ENCODE results near the gene HPCA.

HPCA gene

DNA sequence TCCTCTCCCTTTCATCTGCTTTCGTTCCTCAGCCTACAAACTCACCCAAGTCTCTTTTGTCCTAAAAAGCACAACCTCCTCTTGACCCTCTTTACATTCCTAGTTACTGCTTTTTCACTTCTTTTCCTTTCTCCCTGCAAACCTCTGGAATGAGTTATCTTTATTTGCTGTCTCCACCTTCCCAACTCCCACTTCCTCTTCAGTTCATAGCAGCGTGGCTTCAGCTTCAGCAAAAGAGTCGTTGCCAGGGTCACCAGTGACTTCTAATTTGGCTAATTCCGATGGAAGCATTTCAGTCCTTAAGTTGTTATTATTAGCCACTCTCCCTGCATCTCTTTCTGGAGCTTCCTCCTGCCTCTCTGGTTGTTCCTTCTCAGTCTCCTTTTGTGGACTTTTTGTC lies 21.1 kb downstream of the HPCA start:
- no peak overlapping the region for H3K4me2 ChIP-seq (ENCODE audit: low read length)

DNA sequence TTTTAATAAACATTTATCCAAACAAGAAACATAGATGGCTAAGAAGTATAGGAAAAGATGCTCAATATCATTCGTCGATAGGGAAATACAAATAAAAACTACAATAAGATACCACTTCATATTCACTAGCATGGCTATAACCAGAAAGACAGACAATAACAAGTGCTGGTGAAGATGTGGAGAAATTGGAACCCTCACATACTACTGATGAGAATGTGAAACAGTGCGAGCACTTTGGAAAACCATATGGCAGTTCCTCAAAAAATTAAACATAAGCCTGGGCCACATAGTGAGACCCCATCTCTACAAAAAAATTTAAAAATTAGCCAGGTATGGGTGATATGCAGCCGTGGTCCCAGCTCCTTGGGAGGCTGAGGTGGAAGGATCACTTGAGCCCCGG lies 24.0 kb downstream of the HPCA start:
- Histone ChIP-seq H3K27me3 (ENCODE audit: insufficient read depth, low read length) (0 out of 2 replicates have a peak, but pooled peaks cover 3% of the 10 kb centered on the region), H3F3A (ENCODE audit: insufficient read depth, low read length) (no peaks in the 10 kb centered on the region), H2AFZ (ENCODE audit: low read length) (no peak overlapping the region), H3K9ac (ENCODE audit: low read length) (no peak overlapping the region), H3K9me2 (ENCODE audit: low read depth, low read length) (no peaks in the 10 kb centered on the region), H3K9me3 (ENCODE audit: low read length) (no peaks in the 10 kb centered on the region), H3K27ac (ENCODE audit: low read depth, low read length, poor library complexity, severe bottlenecking) (no peak overlapping the region), H3K4me2 (ENCODE audit: low read length) (no peak overlapping the region), H3K79me2 (ENCODE audit: insufficient read depth, low read length) (no peaks in the 10 kb centered on the region), H4K20me1 (ENCODE audit: insufficient read depth, low read length) (no peaks in the 10 kb centered on the region), H3K36me3 (ENCODE audit: insufficient read depth, low read length) (no peaks in the 10 kb centered on the region), H3K4me1 (ENCODE audit: insufficient read depth, low read length, severe bottlenecking) (no peaks in the 10 kb centered on the region), H3K4me3 (ENCODE audit: low read depth, low read length, poor library complexity, severe bottlenecking) (no peak overlapping the region)
- TF ChIP-seq EZH2 (IDR thresholded peaks at IDR 0.05; ENCODE audit: borderline replicate concordance, low read length): no peak
- TF ChIP-seq, protein P1, sequence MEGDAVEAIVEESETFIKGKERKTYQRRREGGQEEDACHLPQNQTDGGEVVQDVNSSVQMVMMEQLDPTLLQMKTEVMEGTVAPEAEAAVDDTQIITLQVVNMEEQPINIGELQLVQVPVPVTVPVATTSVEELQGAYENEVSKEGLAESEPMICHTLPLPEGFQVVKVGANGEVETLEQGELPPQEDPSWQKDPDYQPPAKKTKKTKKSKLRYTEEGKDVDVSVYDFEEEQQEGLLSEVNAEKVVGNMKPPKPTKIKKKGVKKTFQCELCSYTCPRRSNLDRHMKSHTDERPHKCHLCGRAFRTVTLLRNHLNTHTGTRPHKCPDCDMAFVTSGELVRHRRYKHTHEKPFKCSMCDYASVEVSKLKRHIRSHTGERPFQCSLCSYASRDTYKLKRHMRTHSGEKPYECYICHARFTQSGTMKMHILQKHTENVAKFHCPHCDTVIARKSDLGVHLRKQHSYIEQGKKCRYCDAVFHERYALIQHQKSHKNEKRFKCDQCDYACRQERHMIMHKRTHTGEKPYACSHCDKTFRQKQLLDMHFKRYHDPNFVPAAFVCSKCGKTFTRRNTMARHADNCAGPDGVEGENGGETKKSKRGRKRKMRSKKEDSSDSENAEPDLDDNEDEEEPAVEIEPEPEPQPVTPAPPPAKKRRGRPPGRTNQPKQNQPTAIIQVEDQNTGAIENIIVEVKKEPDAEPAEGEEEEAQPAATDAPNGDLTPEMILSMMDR (IDR thresholded peaks at IDR 0.05; ENCODE audit: low read length): no peak

More for the DNA sequence above, 21.1 kb downstream of the HPCA start:
- no peaks in the 10 kb centered on the region for H3K79me2 ChIP-seq (ENCODE audit: insufficient read depth, low read length)
- no peaks in the 10 kb centered on the region for H3K36me3 ChIP-seq (ENCODE audit: insufficient read depth, low read length)
- H3K4me3 ChIP-seq (ENCODE audit: low read depth, low read length, poor library complexity, severe bottlenecking): no peak overlapping the region
- peaks cover 9% of the 10 kb centered on the region; the same call in 1 of the 2 replicates for H3K27me3 ChIP-seq (ENCODE audit: insufficient read depth, low read length)
- no peak overlapping the region for H2AFZ ChIP-seq (ENCODE audit: low read length)
- no peaks in the 10 kb centered on the region for H4K20me1 ChIP-seq (ENCODE audit: insufficient read depth, low read length)
- H3K9me3 ChIP-seq (ENCODE audit: low read length): no peaks in the 10 kb centered on the region
- TF ChIP-seq, protein P1 (IDR thresholded peaks at IDR 0.05; ENCODE audit: low read length): no peak
- TF ChIP-seq EZH2 (IDR thresholded peaks at IDR 0.05; ENCODE audit: borderline replicate concordance, low read length): no peak
- H3K9me2 ChIP-seq (ENCODE audit: low read depth, low read length): no peaks in the 10 kb centered on the region
- H3K4me1 ChIP-seq (ENCODE audit: insufficient read depth, low read length, severe bottlenecking): no peaks in the 10 kb centered on the region
- no peak overlapping the region for H3K27ac ChIP-seq (ENCODE audit: low read depth, low read length, poor library complexity, severe bottlenecking)
- no peaks in the 10 kb centered on the region for H3F3A ChIP-seq (ENCODE audit: insufficient read depth, low read length)
- H3K9ac ChIP-seq (ENCODE audit: low read length): no peak overlapping the region

DNA sequence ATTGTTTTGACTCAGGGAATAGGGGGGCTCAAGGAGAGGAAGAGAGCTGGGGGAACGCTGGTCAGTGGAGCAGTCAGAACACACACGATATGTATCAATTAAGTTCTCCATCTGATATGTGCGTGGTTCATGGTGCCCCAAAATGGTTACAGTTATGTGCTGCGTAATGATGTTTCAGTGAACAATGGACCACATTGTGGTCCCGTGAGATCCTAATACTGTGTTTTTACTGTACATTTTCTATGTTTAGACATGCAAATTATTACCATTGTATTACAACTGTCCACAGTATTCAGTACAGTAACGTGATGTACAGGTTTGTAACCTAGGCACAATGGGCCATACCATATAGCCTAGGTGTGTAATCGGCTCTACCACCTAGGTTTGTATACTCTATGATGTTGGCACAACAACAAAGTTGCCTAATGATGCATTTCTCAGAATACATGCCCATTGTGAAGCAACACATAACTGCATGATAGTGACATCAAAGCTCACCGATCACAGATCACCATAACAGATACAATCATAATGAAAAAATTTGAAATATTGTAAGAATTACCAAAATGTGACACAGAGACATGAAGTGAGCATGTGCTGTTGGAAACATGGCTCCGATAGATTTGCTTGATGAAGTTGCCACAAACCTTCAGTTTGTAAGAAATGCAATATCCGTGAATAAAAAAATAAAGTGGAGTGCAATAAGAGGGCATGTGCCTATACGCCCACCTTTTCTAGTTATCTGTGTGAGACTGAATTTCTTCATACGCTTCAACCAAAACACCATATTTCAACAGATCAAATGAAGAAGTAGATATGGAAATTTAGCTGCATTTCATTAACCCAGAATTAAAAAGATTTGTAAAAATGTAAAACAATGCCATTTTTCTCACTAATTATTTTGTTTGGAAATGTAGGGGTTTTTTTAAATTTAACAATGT lies 29.7 kb downstream of the HPCA start:
- no peaks in the 10 kb centered on the region for H4K20me1 ChIP-seq (ENCODE audit: insufficient read depth, low read length)
- H3K9me3 ChIP-seq (ENCODE audit: low read length): no peaks in the 10 kb centered on the region
- H3K4me1 ChIP-seq (ENCODE audit: insufficient read depth, low read length, severe bottlenecking): no peaks in the 10 kb centered on the region
- no peak overlapping the region for H3K9ac ChIP-seq (ENCODE audit: low read length)
- H3K4me3 ChIP-seq (ENCODE audit: low read depth, low read length, poor library complexity, severe bottlenecking): no peak overlapping the region
- no peak overlapping the region for H3K27ac ChIP-seq (ENCODE audit: low read depth, low read length, poor library complexity, severe bottlenecking)
- H3K79me2 ChIP-seq (ENCODE audit: insufficient read depth, low read length): no peaks in the 10 kb centered on the region
- TF ChIP-seq, protein P1 (IDR thresholded peaks at IDR 0.05; ENCODE audit: low read length): no peak
- no peak for TF ChIP-seq EZH2 (IDR thresholded peaks at IDR 0.05; ENCODE audit: borderline replicate concordance, low read length)
- H2AFZ ChIP-seq (ENCODE audit: low read length): no peak overlapping the region
- peaks cover 7% of the 10 kb centered on the region; the same call in 1 of the 2 replicates for H3K27me3 ChIP-seq (ENCODE audit: insufficient read depth, low read length)
- H3K9me2 ChIP-seq (ENCODE audit: low read depth, low read length): no peaks in the 10 kb centered on the region
- no peaks in the 10 kb centered on the region for H3F3A ChIP-seq (ENCODE audit: insufficient read depth, low read length)
- no peaks in the 10 kb centered on the region for H3K36me3 ChIP-seq (ENCODE audit: insufficient read depth, low read length)
- no peak overlapping the region for H3K4me2 ChIP-seq (ENCODE audit: low read length)

Data from OCI-LY1 (cell line).